ENCODE data around the gene DHRS1. TPM values are rescaled to one million over a fixed set of nuclear protein-coding genes. Genes with fewer than 3 reads are reported as not detected.
A peak's percentile ranks its signal among the peaks of the same experiment; 100 is the strongest.

The DHRS1 gene
- total RNA-seq, 1 donor from 2014 or later, result 6.3 TPM

- peak in 1 of 2 donors; percentile 40 for DNase-seq (ENCODE audit: low read depth in 2 of 2)
Measured at GRCh38 chr14:24327914-24328313, 28.3 kb upstream of the DHRS1 start.

GRCh38 chr14:24327303-24327702 lies 27.7 kb upstream of the DHRS1 start:
- no peak for DNase-seq (ENCODE audit: low read depth in 2 of 2)

GRCh38 chr14:24325963-24326362 lies 26.4 kb upstream of the DHRS1 start:
- DNase-seq (ENCODE audit: low read depth in 2 of 2), result no peak

GRCh38 chr14:24325041-24325530 lies 25.5 kb upstream of the DHRS1 start:
- no peak for DNase-seq (ENCODE audit: low read depth in 2 of 2)

GRCh38 chr14:24324024-24324423 lies 24.4 kb upstream of the DHRS1 start:
- no peak for DNase-seq (ENCODE audit: low read depth in 2 of 2)

GRCh38 chr14:24323341-24323740 lies 23.8 kb upstream of the DHRS1 start:
- DNase-seq (ENCODE audit: low read depth in 2 of 2), result no peak

- no peak for DNase-seq (ENCODE audit: low read depth in 2 of 2)
Measured at GRCh38 chr14:24322672-24323071, 23.1 kb upstream of the DHRS1 start.

- DNase-seq (ENCODE audit: low read depth in 2 of 2), result no peak
Measured at GRCh38 chr14:24321212-24321975, 21.8 kb upstream of the DHRS1 start.

- peak in 1 of 2 donors; percentile 29 for DNase-seq (ENCODE audit: low read depth in 2 of 2)
Measured at GRCh38 chr14:24317141-24317928, 17.8 kb upstream of the DHRS1 start.

GRCh38 chr14:24316597-24316950 lies 17.0 kb upstream of the DHRS1 start:
- DNase-seq (ENCODE audit: low read depth in 2 of 2), result no peak

- peak; percentile 66 to 80 for DNase-seq (ENCODE audit: low read depth in 2 of 2)
Measured at GRCh38 chr14:24315807-24316596, 16.4 kb upstream of the DHRS1 start.

GRCh38 chr14:24315243-24315806 lies 15.7 kb upstream of the DHRS1 start:
- no peak for DNase-seq (ENCODE audit: low read depth in 2 of 2)

- DNase-seq (ENCODE audit: low read depth in 2 of 2), result no peak
Measured at GRCh38 chr14:24314377-24315193, 15.0 kb upstream of the DHRS1 start.

- DNase-seq (ENCODE audit: low read depth in 2 of 2), result no peak
Measured at GRCh38 chr14:24313913-24314312, 14.3 kb upstream of the DHRS1 start.

GRCh38 chr14:24312736-24313507 lies 13.3 kb upstream of the DHRS1 start:
- DNase-seq (ENCODE audit: low read depth in 2 of 2), result peak; percentile 78 to 92

GRCh38 chr14:24311837-24312615 lies 12.4 kb upstream of the DHRS1 start:
- no peak for DNase-seq (ENCODE audit: low read depth in 2 of 2)

- peak; percentile 87 to 95 for DNase-seq (ENCODE audit: low read depth in 2 of 2)
Measured at GRCh38 chr14:24310646-24311604, 11.3 kb upstream of the DHRS1 start, which contains the start of gene LTB4R. Gene LTB4R (plus strand): TSS chr14:24311502. CDS start chr14:24315652, 4,150 bp downstream.

GRCh38 chr14:24310265-24310645 lies 10.7 kb upstream of the DHRS1 start:
- no peak for DNase-seq (ENCODE audit: low read depth in 2 of 2)
